ENCODE measurements around the gene SPG7. TPM values are rescaled to one million over a fixed set of nuclear protein-coding genes. Genes with fewer than 3 reads are reported as not detected.
"Not testable (repeated sequence)": the region's sequence is repeated elsewhere in the genome, so short reads cannot be mapped to it uniquely, and the experiment has no call there.

SPG7 gene
- total RNA-seq, 1 donor from 2014 or later = 184 TPM

DNA sequence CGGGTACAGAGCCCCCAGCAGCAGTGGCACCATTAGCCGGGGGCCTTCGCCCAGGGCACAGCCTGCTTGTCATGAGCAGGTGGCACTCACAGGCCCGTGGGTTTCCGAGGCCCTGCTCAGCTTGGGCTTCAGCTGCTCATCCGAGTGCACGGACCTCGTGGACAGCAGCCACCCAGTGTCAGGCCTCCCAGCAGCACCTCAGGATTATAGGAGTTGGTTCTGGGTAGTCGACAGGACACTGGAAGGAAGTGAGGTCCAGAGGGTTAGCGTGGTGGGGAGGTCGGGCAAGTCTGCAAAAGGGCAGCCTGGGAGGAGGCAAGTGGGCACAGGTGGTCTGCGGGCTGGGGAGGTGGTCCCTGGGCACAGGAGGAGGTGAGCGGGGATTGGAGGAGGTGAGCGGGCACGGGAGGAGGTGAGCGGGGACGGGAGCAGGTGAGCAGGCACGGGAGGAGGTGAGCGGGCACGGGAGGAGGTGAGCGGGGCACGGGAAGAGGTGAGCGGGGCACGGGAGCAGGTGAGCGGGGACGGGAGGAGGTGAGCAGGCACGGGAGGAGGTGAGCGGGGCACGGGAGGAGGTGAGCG is 62.2 kb downstream of the SPG7 start:
- no peak overlapping the region for H3K27ac Mint-ChIP-seq
- peaks cover 10% of the 10 kb centered on the region for H3K4me1 Mint-ChIP-seq (ENCODE audit: low read depth)
- H3K9me3 Mint-ChIP-seq (ENCODE audit: low read depth) = no peaks in the 10 kb centered on the region
- no peaks in the 10 kb centered on the region for H3K36me3 Mint-ChIP-seq (ENCODE audit: insufficient read depth)
- H3K27me3 Mint-ChIP-seq = peaks cover 47% of the 10 kb centered on the region
- DNase-seq (ENCODE audit: low spot score, unreplicated experiment) = no peak
- H3K4me3 Mint-ChIP-seq (ENCODE audit: low read depth) = no peak overlapping the region
- TF ChIP-seq CTCF (IDR thresholded peaks at IDR 0.05; ENCODE audit: unreplicated experiment) = no peak

DNA sequence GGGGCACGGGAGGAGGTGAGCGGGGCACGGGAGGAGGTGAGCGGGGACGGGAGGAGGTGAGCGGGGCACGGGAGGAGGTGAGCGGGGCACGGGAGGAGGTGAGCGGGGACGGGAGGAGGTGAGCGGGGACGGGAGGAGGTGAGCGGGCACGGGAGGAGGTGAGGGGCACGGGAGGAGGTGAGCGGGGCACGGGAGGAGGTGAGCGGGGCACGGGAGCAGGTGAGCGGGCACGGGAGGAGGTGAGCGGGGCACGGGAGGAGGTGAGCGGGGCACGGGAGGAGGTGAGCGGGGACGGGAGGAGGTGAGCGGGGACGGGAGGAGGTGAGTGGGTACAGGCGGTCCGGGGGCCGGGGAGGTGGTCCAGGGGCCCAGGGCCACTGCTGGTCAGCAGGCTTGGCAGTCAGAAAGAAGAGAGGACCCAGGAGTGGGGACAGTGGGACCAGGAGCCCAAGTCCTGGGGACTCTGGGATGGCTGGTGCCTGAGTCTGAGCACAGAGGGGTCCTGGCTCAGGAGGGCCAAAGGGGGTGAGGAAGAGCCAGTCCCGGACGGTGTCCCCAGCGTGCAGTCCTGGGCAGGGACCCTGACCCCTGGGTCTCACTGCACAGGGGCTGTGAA is 62.9 kb downstream of the SPG7 start:
- peaks cover 47% of the 10 kb centered on the region for H3K27me3 Mint-ChIP-seq
- not testable (repeated sequence) for DNase-seq (ENCODE audit: low spot score, unreplicated experiment); H3K36me3 Mint-ChIP-seq (ENCODE audit: insufficient read depth); H3K9me3 Mint-ChIP-seq (ENCODE audit: low read depth); H3K27ac Mint-ChIP-seq; H3K4me3 Mint-ChIP-seq (ENCODE audit: low read depth); H3K4me1 Mint-ChIP-seq (ENCODE audit: low read depth)

GRCh38 chr16:89571636-89572035 is 63.4 kb downstream of the SPG7 start:
- peaks cover 5% of the 10 kb centered on the region for H3K4me1 Mint-ChIP-seq (ENCODE audit: low read depth)
- DNase-seq (ENCODE audit: low spot score, unreplicated experiment) = no peak
- H3K27ac Mint-ChIP-seq = no peak overlapping the region
- no peaks in the 10 kb centered on the region for H3K36me3 Mint-ChIP-seq (ENCODE audit: insufficient read depth)
- no peaks in the 10 kb centered on the region for H3K9me3 Mint-ChIP-seq (ENCODE audit: low read depth)
- H3K27me3 Mint-ChIP-seq = peaks cover 44% of the 10 kb centered on the region
- no peak overlapping the region for H3K4me3 Mint-ChIP-seq (ENCODE audit: low read depth)
- no peak for TF ChIP-seq CTCF (IDR thresholded peaks at IDR 0.05; ENCODE audit: unreplicated experiment)

DNA sequence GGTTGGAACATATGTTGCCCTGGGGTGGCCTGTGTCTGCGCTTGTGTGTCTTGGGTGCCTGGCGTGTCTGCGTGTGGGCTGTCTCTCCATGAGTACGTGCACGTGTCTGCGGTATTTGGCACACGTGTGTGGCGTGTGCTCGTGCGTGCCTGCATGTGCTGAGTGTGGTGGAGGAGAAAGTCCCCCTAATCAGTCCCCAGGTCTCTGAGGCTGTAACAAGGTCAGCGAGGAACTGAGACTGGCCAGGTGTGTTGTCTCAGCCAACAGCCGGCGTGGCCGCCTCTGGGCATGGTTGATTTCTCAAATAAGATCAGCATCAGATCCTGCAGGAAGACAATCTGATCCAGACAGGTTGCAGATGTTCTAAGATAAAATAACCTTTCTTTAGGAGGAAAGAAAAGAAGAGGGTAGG is 63.9 kb downstream of the SPG7 start:
- no peak for DNase-seq (ENCODE audit: low spot score, unreplicated experiment)
- H3K4me1 Mint-ChIP-seq (ENCODE audit: low read depth) = peaks cover 5% of the 10 kb centered on the region
- no peak overlapping the region for H3K4me3 Mint-ChIP-seq (ENCODE audit: low read depth)
- H3K9me3 Mint-ChIP-seq (ENCODE audit: low read depth) = no peaks in the 10 kb centered on the region
- TF ChIP-seq CTCF (IDR thresholded peaks at IDR 0.05; ENCODE audit: unreplicated experiment) = no peak
- H3K36me3 Mint-ChIP-seq (ENCODE audit: insufficient read depth) = no peaks in the 10 kb centered on the region
- no peak overlapping the region for H3K27ac Mint-ChIP-seq
- H3K27me3 Mint-ChIP-seq = peaks cover 47% of the 10 kb centered on the region

DNA sequence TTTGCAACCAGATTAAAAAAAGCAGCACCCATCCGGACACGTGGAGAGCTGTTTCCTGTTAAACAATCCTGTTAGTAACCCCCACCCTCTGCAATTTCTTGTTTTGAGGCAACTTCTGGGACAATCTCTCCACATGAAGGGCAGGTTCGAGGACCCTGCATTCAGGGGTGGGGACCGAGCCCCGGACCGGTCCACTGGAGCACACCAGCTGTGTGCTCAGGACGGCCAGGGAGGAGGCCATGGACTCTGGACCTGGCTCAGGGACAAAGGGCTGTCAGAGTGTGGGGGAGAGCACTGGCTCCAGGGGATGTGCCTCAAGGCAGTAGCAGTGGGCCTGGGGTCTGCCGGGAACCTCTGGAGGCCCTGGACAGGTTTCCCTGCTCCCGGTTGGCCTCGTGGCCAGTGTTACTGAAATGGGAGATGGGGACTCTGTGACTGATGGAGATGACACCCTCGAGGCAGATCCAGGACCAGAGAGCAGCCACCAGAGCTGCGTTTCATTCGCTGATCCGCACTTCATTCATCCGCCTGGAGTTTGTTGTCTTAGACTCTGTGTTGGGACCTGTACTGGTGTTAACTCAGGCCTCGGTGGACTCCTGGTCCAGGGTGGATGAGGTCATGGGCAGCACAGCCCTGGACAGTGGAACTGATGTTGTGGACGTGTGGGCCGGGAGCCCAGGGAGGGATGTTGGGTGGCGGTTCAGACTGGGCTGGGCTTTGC is 64.4 kb downstream of the SPG7 start:
- Mint-ChIP-seq H3K9me3 (ENCODE audit: low read depth) (no peaks in the 10 kb centered on the region), H3K27ac (no peak overlapping the region), H3K36me3 (ENCODE audit: insufficient read depth) (no peaks in the 10 kb centered on the region), H3K27me3 (peaks cover 51% of the 10 kb centered on the region), H3K4me3 (ENCODE audit: low read depth) (no peak overlapping the region), H3K4me1 (ENCODE audit: low read depth) (peaks cover 5% of the 10 kb centered on the region)
- no peak for TF ChIP-seq CTCF (IDR thresholded peaks at IDR 0.05; ENCODE audit: unreplicated experiment)
- DNase-seq (ENCODE audit: low spot score, unreplicated experiment) = no peak
